Stromal cell of bone marrow (primary cell): Measurements from ENCODE around the gene ARHGAP22.

Experiments used
- DNase-seq: peaks from one replicate; pipeline ENCODE4 v3.0.0-alpha.2; 2012; ENCODE audit warnings: low read depth

The ARHGAP22 gene

DNA sequence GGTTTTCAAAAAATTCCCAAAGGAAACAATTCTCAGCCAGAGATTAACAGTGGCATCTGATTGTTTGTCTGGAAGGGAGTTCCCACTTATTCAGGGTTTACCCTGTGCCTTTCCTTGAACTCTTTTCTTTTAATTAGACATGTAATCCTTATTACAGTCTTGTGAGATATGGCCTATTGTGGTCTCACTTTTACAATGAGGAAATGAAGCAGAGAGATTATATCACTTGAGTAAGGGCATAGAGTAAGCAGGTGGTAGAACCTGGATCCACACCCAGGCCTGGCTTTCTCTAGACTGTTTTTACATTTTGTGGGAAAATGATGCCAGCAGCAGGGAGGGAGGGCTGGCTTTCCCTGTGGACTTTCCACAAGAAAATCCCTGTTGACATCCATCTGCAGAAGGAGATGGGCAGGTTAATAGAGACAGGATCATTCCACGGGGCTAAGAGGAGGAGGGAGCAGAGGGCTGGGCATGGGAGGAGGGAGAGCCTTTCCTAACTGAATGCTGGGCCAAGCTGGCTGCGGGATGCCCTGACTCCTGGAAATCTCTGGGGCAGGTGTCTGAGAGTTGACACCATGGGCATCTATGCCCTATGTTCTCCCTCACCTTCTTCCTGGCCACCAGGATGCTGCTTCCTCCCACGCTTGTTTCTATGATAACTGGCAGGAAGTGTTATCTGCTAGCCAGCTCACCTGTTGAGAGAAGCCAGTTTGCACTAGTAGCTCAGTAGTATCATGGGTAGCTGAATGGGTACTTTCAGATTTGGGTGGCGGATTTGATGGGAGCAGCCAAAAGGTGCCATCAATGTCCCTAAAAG is 28.7 kb upstream of the ARHGAP22 start:
- no peak for DNase-seq

DNA sequence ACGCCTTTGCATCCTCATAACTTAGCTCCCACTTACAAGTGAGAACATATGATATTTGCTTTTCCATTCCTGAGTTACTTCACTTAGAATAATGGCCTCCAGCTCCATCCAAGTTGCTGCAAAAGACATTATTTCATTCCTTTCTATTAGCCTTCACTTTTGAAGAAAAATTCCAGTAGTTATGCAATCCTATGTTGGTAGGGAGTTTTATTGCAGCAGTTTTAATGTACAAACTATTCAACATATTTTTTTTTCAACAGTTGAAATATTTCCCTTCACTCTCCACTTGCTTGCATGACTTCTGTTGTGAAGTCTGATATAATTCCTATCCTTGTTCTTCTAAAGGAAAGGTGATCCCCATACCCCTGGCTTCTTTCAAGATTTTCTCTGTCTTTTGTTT is 27.3 kb upstream of the ARHGAP22 start:
- DNase-seq, result no peak

DNA sequence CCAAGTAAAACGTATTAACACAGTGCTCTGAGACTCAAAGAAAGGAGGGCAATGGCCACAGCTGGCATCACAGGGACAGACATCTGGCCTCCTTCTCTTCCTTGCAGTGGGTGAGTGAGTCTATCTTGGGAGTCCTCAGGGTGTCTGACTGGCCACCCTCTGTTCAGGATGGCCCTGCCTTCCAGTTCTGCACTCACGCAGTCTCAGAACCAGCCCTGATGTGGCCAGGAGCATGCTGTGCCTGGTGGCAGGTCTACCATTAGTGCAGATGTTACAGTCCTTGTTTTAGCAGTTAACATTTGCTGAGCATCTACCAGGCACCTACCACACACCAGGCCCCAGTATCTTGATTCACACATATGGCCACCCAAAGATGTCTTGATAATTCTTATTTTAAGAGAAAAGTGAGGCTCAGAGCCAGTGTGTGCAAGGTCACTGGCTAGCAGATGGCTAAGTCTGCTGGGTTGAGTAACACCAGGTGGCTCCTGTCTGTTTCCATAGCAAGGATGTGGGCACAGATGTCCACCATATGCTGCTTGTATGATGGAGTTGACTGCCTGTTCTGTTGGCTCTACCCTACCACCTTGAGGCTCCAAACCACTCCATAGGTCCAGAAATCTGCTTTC is 23.2 kb upstream of the ARHGAP22 start:
- DNase-seq, result no peak

DNA sequence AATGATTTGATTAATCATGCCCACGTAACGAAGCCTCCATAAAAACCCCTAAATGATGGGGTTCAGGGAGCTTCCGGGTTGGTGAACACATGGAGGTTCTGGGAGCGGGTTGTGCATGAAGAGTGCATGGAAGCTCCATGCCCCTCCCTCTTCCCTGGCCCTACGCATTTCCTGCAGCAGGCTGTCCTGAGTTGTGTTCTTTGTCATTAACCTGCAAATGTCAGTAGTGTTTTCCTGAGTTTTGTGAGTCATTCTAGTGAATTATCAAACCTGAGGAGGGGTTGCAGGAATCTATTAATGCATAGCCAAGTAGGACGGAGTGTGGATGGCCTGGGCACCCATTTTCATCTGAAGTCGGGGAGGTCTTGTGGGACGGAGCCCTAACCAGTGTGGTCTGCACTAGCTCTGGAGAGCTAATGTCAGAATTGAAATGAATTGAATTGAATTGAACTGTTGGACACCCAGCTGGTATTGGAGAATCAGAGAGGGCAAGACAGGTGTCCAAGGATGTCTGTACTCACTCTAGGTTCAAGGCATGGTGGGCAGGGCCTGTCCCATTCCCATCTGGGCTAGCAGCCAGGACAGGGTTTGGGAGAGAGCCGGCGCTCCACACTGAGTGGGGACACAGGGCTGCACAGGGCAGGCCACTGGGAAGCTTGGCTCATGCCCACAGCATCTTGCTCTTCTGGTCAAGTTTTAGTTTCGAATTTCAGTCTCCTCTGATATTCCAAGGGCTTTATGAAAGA is 22.3 kb upstream of the ARHGAP22 start:
- DNase-seq, result no peak

DNA sequence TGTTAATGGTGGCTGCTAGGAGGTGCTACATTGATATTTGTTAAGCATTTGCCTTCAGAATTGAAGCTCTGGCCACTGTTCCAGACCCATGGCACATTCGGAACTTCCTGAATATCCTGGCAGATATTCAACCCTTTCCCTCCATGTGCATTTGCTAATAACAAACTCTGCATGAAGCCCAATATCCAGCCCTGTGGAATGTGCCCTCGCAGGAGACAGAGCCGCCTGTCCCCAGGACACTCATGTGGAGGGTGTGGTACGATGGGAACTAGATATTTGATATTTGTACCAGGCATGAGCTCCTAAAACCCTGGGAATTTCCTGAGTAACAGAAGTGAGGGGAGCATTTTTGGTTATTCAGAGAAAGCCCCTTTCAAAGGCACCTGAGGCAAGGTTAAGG is 21.6 kb upstream of the ARHGAP22 start:
- DNase-seq, result no peak

DNA sequence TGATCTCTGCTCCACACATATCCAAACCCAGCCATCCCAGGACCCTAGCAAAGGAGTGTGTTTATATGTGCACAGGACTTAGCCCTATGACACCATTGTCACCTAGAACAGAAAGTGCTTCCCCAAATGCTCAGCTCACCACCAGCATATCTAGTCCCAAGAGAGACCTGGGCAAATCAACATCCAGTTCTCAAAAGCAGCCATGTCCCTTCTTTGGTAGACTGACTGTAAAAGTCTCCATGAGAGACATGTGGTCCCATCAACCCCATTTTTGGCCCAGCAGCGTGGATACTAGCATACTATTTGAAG is 20.9 kb upstream of the ARHGAP22 start:
- no peak for DNase-seq

DNA sequence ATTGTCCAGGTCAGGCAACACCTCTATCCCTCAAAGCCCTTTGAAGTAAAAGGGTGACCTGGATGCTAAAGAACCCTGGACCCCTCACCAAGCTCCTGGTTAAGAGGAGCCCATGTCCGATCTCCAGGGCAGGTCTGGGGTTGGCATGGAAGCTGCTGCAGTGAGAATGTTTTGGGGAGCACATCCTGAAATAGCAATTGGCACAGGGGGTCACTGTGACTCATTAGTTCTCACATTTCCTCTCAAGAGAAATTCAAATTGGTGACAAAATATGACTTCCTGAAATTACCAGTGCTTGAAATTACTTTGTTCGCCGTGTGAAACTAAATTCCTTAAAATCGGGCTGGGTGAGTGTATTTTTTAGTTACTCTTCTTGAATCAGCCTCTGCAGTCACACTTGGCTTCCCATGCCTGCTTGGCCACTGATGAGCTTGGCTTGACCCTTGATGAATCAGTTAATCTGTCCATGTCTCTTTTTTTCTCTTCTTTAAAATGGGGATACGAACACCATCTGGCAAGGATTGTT is 18.8 kb upstream of the ARHGAP22 start:
- DNase-seq, result no peak

DNA sequence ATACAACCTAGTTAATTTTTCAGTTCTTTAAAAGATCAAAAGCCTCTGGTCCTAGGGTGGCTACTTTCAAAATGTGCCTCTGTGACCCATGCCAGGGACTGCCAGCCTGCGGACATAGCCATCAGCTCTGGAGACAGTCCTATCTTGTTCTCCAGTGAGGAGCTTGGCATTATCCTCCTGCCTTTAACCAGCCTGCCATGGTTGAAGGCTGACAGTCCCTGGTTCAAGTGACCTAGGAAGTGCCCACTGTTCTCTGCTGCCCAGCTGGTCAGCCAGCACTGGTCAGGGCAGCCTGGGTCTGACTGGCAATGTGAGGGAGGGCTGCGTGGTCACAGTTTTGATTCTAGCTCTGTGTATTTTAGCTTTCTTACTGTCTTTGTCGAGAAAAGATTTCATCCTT is 18.1 kb upstream of the ARHGAP22 start:
- no peak for DNase-seq

DNA sequence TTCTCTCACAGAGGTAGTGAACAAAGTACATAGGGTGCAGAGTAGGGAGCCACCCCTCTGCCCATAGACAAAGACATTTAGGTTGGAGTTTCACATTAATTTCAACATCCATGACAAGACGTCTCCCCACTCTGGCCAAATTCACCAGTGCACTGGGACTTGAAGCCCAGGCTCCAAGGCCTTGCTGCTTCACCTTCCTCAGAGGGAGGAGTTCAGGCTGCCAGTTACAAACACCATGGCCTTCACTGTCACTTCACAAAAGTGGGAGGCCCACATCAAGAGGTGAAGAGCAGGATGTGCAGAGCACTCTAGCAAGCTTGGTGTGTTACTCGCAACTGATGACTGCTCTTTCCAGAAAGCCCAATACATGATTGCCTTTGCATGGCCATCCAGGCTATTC is 15.8 kb upstream of the ARHGAP22 start:
- DNase-seq, result no peak

DNA sequence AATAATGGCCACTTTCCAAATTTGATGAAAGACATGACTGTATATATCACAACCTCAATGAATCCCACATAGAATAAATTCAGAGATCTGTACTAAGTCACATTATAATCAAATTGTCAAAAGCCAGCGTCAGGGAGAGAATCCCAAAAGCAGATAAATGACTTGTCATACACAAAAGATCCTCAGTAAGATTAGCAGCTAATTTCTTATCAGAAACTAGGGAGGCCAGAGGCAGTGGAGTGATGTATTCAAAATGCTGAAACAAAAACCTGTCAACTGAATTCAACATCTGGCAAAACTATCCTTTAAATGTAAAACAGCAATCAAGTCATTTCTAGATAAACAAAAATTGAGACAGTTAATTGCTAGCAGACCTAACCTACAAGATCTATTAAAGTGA is 11.6 kb upstream of the ARHGAP22 start:
- no peak for DNase-seq

DNA sequence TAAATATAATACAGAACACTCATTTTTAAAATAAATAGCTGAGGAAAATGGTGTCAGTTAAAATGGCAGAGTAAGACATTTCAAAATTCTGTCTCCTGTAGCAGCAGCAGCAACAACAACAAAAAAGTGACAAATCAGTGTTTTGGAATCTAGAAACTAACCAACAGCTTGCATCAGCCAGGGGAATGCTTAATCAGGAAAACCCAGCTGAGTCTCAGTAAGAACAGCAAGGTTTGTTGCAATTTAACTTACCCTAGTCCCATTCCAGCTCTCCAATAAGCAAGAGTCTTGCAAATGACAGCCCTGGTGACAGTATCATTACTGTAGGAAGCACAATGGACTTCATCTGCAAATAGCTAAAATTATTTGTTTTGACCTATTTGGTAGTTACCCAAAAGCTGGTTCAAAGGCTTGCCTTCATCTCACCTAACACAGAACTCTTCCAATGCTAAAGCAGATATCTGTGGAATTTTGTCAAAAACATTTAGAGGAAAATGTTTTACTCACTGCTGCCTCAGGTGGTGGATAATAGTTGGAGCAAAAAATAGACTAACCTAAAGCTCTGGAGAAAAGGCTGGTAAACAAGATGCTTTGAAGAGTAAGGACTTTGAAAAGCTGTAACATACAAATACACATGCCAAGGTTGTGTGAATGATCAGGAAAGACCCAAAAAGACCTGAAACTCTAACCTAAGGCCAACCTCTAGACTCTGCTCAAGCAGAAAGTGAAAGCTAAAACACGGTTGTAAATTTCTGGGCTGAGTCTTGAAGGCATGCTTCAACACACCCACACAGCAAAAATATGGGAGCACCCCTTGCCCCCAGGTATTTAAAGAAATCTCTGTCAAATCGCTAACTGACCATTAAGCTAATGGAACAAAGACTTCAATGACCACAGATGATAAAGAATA is 9.9 kb upstream of the ARHGAP22 start:
- DNase-seq, result peak; percentile 50

DNA sequence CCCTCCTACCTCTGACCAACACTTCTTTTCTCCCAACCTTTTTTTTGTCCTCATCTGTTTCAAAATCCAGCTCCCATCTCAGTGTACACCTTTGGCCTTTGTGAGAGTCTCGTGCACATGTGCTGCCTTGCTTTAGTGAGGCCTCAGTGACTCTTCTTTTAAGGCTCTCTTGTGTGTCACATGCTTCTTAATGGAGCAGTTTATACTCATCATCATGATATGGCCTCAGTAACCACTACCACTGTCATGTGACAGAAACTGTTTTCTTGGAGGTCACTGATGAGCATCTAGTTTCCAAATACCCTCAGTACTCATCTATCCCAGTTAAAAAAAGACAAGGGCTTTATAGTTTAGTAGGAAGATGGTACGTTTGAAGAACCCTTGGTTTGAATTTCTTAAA is 8.1 kb upstream of the ARHGAP22 start:
- no peak for DNase-seq

DNA sequence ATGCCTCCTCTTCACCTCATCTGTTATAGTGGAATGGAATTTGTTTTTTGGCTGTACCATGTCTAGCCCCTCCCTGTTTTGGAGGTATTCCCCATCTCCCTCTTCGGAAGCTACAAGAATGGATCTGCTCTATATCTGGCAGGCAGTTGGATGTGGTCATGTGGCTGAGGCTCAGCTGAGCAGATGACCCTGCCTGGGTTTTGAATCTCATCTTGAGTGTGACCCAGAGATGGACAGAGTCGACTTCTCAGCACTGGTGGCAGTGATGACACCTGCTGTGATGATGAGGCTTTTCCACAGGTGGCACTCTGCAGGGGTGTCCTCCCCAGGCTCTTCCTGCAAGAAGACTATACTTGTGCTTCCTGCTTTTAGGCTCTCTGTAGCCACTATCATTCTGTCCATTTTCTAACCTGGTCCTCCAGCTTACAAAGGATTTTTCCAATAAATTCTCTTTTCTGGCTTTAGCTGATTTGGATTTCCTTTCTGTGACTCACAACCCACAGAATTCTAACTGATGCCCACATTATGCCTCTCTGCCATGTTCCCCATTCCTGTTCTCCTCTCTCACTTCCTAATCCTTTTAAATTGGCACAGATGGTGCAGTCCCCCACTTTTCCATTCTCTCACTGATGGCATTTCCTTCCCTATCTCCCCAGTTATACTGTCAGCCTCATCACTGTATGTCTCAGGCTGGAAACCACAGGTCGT is 7.5 kb upstream of the ARHGAP22 start:
- DNase-seq, result no peak

DNA sequence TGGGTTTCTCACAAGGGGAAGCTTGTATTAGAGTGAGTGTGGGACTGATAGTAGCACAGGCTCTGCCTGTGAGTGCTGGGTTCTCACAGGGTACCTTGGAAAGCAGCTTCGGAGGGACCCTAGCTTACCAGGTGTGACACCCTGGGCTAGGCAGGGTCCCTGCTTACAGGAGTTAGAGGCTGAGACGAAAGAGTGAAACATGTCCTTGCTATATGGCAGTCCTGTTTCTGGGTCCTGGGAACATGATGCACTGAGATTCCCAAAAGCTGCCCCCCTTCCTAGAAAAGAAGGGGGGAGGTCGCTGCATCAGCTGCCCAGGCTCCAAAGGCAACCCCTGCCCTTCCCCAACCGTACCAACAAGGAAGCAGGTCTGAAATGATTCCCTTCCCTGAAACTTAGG is 6.3 kb upstream of the ARHGAP22 start:
- no peak for DNase-seq

DNA sequence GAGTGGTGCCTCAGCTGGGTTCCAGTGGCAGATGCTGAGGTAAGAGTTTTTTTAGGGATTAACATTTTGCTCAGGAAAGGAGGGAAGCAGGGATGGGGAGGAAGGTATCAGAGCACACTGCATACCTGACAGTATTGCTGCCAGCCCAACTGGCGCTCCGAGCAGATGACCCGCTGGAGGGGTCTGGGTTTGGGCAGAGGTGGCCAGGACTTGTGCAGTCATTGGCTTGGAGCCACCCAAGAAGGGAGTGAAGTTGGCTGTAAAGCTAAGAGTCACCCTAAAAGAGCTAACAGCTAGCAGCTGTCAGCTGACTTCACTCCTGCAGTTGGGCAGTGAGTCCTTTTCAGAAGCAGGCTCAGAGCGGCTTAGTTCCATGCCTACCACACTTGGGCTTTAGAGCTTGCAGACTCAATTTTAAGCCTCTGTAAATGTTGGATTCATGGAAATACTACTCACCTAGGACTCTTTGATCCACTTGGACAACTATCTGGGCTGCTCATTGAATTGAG is 5.8 kb upstream of the ARHGAP22 start:
- DNase-seq, result no peak

DNA sequence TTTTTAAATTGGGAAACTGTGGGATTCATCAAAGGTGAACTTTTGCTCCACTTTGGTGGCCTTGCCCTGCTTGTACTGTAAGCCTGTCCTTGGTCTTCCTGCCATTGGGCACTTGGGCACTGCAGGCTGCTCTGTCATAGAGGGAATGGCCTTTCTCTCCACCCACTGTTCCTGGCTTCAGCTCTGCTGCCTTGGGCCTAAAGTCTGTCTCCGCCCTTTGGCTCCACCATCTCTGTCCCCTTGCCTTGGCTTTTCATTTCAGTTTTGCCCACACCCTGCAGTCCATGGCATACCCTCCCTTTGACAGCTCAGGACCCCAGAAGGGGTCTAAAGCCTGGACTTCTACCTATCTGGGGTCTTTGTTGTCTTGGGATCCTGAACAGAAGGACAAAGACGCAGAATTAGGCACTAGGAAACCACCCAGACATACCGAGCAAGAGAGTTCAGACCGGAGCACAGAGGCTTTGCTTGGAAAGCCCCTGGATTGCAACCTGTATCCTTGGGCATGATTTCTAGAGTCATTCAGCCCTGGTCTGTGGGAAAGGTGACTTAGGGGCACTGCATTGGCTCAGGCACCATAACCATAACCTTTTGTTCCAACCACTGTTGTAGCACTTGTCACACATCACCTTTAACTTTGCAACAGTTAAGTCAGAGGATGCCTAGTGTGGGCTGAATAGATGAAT is 5.2 kb upstream of the ARHGAP22 start:
- no peak for DNase-seq

DNA sequence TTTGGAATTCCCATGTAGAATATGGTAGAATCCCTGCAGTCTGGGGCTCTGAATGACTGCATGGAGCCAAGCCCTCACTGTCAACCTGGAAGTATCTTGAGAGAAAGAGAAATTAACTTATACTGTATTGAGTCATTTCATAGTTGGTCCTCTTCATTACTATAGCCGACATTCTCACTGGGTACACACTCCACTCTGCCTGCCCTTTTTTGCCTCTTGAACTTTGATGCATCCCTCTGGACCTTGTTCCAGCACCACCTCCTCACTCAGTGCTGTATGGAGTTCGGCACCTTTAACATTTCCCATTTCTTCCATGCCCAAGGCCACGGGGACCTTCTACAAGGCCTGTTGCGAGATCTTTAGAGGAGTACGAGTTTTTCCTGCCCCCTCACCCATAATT is 4.6 kb upstream of the ARHGAP22 start:
- no peak for DNase-seq

DNA sequence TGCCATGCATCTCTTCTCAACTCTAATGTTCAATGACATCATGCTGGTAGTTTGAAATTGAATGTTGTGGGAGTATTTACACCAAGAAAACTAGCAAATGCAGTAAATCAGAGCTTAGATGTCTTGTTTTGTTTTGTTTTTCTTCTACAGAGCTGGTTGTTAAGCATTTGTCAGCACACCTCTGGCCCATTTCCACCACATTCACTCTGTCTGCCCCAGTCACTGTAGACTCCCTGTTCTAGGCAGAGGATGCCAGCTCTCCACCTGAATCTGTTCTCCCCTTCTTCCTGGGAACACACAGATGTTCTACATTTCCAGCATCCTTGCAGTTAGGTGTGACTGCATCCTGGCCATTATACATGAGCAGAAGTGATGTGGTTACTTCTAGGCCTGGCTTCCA is 4.1 kb upstream of the ARHGAP22 start:
- no peak for DNase-seq

DNA sequence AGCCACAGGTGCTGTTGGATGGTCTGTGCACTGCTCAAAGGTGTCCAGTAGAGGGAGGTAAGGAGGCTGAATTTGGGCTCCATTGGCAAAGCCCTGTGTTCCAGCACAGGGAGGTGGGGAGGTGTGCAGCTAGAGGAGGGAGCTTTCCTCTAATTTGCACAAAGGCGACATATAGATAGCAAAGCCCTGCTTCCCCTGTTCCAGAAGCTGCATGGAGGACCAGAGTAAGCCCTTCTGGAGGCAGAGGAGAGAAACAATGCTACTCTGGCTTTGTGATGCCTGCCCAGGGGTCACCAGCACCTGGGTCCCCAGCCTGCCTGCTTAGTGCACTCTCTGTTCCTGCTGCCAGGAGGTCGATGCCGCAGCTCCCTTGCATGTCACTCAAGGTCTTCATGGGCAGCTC is 3.4 kb upstream of the ARHGAP22 start:
- DNase-seq, result no peak
